ENCODE data around the gene ABCC12.

ABCC12 gene

DNA sequence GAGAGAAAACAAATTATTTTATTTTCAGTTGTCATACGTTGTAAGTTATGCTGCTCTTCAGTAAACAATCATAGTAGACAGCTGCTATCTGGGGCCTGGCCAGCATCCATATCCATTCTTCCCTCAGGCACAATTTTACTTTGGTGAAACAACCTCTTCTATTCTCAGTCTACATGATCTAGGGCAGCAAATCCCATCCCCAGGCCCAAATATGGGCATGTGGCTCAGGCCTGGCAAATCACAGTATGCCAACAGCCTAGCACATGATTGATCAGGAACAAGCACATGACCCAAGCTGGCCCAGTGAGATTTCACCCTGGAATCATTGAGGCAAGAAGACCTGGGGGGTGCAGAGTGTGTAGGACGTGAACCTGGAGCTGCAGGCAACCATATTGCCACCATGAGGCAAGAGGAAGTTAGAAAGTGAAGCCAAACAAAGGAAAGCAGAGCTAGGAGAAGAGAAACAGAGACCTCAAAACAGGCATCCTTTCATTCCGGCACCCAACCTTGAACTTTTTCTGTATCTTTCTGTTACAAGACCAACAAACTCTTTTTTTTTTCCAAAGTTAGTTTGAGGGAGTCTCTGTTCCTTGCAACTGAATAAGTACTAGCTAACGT lies 10.3 kb upstream of the ABCC12 start:
- no peak for DNase-seq (ENCODE audit: low spot score)

GRCh38 chr16:48164907-48165715 lies 9.3 kb upstream of the ABCC12 start:
- peak; percentile 60 for DNase-seq (ENCODE audit: low spot score)

- DNase-seq (ENCODE audit: low spot score) = no peak
These were observed 7.1 kb upstream of the ABCC12 start for GRCh38 chr16:48162839-48163410.

DNA sequence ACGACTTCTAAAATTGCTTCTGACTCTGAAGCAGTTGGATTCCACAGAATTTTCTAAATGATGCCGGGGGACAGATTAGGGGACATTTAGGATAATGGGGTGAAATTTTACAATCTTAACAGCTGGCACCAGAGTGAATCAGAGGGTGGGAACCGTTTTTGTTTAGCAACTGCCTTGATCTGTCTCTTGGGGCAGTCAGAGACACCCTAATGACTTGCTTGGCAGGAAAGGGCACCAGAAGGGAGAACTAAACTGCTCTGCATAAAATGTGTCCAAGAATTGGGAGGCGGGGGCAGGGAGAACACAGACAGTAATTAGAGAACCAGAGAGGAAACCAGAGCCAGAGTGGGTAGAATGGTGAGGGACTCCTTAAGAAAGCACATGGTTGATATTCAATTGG lies 6.1 kb upstream of the ABCC12 start:
- DNase-seq (ENCODE audit: low spot score) = no peak

DNA sequence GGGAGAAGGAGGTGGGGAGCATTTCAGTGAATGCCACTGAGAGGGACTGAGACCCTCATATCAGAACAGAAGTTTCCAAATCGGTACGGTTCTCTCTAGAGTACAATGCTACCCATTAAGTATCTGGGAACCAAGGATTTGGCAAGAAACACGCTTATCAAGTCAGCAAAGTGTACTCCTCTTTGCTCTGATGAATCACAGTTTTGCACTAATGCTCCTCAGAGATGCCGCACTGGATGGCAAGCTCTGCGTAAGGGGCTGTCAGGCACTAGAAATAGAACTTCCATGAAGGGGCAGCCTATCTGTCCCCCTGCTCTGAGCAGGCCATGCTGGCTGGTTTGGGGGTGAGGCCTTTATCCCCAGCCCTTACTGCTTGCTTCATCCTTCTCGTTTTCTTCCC lies 4.8 kb upstream of the ABCC12 start:
- DNase-seq (ENCODE audit: low spot score) = no peak

DNA sequence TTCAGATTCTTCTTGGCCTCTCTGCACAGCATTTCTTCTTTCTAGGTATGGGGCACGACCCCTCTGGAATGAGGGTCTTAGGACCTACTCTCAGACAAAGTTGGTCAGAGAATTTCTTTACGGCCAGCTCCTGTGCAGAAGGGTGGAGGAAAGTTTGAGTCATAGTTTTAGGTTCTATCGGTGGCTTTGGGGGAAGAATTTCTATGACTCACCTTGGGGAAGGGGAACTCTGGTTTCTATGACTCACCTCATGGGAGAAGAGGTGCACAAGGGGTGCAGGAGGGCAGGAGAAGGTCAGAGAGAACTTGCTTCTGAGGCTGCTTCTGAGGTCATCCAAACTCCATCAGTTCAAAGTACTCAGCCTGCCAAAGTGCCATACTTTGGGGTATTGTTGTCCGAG lies 2.5 kb upstream of the ABCC12 start:
- DNase-seq (ENCODE audit: low spot score) = no peak

DNA sequence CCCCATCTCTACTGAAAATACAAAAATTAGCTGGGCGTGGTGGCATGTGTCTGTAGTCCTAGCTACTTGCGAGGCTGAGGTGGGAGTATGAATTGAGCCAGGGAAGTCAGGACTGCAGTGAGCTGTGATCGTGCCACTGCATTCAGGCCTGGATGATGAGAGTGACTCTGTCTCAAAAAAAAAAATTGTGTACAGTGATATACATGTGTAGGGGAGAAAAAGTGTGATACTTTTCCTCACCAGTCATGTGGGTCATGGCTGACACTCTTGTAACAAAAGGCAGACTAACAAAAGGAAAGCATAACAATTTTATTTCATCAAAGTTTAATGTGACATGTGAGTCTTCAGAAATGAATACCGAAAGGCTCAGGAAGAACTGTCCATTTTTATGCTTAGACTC lies 2.0 kb upstream of the ABCC12 start:
- no peak for DNase-seq (ENCODE audit: low spot score)

DNA sequence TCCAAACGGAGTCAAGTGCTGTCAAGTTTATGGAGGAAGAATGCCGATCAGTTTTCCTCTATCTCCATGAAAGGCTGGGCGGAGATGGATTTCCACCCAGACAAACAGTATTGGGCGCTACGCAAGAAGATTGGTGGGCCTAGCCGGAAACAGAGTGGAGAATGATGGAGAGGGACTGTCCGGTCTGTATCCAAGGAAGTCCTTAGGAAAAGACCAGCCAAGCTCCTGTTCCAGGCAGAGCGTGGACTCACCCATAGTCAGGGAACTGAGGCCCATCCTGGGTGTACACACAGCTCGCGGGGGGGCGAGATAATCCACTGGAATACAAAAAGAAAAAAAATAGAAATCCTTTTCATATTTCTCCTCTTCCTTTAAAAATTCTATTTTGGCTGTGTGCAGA lies 1.5 kb upstream of the ABCC12 start:
- no peak for DNase-seq (ENCODE audit: low spot score)

GRCh38 chr16:48156790-48157209 lies 1.0 kb upstream of the ABCC12 start:
- peak; percentile 73 for DNase-seq (ENCODE audit: low spot score)

DNA sequence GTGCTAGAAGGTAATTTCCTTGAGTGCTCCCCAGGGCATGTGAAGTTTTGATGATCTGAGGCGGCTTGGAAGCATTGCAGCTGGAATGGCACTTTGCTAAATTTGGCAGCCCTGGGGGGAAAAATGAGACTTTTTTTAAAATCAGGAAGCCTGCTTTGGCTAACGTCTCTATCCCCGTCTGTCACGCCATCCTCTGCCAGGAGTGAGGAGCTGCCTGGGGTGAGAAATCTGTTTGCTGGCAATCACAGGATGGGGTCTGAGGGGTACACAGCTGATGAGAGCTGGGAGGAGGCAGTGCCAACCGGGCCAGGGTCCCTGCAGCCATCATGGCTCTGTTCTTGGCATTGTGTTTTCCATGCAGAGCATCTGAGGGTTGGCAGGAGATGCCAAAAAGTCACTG lies 2.0 kb downstream of the ABCC12 start:
- DNase-seq (ENCODE audit: low spot score) = no peak

GRCh38 chr16:48152226-48152625 lies 3.6 kb downstream of the ABCC12 start:
- no peak for DNase-seq (ENCODE audit: low spot score)

DNA sequence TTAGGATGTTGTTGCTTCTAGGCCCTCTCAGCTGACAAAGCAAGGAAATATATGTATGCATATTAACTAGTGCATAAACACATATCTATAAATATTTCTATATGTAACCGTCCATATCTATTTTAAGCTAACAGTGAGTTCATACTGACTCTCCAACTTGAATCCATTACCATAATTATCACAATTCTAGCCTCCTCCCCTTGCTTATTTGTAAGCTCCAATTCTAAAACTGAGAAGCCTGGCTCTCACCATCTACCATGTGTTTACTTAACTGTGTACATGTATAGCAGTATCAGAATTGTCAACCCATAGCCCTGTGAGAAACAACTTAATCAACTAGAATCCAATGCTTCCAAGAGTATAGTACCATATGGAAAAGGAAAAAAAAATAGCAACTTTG lies 5.1 kb downstream of the ABCC12 start:
- DNase-seq (ENCODE audit: low spot score) = no peak

DNA sequence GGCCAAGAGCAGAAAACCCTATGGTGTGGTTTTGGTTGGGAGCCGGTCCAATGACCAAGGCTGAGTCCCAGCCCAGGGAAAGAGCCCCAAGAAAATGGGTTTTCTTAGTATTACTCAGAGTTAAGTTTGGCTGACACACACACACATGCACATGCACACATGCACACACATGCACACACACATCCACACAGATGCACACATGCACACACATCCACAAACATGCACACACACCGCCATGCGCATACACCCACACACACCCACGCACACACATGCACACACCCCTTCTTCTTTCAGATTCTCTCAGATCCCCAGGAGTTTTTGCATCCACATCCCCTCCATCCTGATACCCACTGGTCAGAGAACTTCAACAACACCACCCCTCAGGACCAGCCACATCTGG lies 9.1 kb downstream of the ABCC12 start:
- DNase-seq (ENCODE audit: low spot score) = no peak

GRCh38 chr16:48146131-48146530 lies 9.7 kb downstream of the ABCC12 start:
- DNase-seq (ENCODE audit: low spot score) = no peak

GRCh38 chr16:48143812-48144368 lies 11.9 kb downstream of the ABCC12 start:
- no peak for DNase-seq (ENCODE audit: low spot score)

GRCh38 chr16:48140821-48141220 lies 15.0 kb downstream of the ABCC12 start:
- DNase-seq (ENCODE audit: low spot score) = no peak

DNA sequence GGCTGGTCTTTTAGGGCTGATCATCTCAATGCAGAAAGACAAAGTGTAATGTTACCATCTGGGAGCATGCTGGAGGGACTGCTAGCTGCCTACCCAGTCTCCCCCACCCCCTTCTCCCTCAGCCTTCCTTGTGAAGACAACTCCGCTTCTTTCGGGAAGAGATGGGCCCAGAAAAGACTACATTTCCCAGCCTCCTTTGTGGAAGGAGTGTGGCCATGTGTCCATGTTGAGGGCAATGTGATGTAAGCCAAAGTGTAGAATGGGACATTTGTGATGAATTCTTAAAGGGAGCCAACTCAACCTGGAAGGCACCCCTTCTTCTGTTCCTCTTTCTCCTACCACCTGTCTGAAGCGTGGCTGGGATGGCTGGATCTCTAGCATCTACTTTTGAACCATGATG lies 16.3 kb downstream of the ABCC12 start:
- no peak for DNase-seq (ENCODE audit: low spot score)

DNA sequence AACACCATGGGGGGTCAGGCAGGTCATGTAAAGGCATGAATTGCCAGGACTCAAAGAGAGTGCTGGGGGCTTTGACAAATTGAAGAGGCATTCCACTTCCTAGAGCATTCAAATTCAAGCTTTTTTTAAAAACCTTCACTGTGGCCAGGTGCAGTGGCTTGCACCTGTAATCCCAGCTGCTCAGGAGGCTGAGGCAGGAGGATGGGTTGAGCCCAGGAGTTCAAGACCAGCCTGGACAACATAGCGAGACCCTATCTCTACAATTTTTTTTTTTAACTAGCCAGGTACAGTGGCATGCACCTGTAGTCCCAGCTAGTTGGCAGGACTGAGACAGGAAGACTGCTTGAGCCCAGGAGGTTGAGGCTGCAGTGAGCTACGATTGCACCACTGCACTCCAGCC lies 17.2 kb downstream of the ABCC12 start:
- DNase-seq (ENCODE audit: low spot score) = no peak

DNA sequence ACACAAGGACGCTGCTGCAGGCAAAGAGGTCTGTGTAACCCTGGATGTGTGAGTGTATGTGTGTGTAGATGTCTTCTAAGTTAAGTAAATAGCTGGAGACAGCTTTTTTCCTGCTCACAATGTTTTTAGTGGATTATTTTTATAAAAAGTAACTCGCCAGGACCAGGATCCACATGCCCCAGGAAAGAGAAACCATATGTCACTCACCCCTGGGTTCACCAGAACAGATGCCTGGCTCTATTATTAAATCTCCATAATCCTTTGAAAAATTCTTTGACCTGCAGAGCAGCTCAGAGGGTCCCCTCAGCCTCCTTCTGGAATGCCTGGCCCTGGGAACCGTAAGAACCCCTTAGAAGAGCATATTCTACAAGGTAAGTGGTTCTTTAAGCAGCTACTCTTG lies 18.0 kb downstream of the ABCC12 start:
- DNase-seq (ENCODE audit: low spot score) = no peak

GRCh38 chr16:48136547-48137360 lies 19.0 kb downstream of the ABCC12 start:
- no peak for DNase-seq (ENCODE audit: low spot score)

GRCh38 chr16:48133455-48134211 lies 22.2 kb downstream of the ABCC12 start:
- no peak for DNase-seq (ENCODE audit: low spot score)

DNA sequence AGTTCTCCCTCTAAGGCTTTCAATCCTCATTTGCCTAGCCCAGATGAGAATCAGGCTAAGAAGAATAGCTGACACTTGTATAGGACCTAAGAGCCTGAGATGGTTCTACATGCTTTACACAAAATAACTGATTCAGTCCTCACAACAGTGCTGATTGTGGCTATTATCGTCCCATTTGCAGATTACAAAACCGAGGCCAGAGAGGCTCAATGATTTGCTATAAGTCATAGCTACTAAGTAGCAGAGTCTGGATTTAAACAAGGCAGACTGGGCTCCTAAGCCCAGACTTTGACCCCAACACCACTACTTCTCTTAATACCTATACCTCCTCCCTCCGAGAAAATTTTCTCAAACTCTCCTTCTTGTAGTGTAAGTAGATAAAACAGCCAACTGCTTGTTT lies 23.1 kb downstream of the ABCC12 start:
- no peak for DNase-seq (ENCODE audit: low spot score)

Measured in kidney capillary endothelial cell (primary cell).